ENCODE data around the gene L3MBTL4.

The L3MBTL4 gene

GRCh38 chr18:5955861-5956260 is 458.9 kb downstream of the L3MBTL4 start:
- FAIRE-seq = no peak
- no peak for TF ChIP-seq POLR2A (IDR thresholded peaks at IDR 0.05; ENCODE audit: low read depth, low read length)
- no peak for DNase-seq (ENCODE audit: insufficient read length, low spot score)

GRCh38 chr18:5951515-5952091 is 463.1 kb downstream of the L3MBTL4 start:
- FAIRE-seq (no peak), DNase-seq (ENCODE audit: insufficient read length, low spot score) (no peak)
- TF ChIP-seq POLR2A (IDR thresholded peaks at IDR 0.05; ENCODE audit: low read depth, low read length) = no peak

- FAIRE-seq = no peak
- DNase-seq (ENCODE audit: insufficient read length, low spot score) = no peak
- no peak for TF ChIP-seq POLR2A (IDR thresholded peaks at IDR 0.05; ENCODE audit: low read depth, low read length)
These were observed 465.9 kb downstream of the L3MBTL4 start for GRCh38 chr18:5948781-5949180.

GRCh38 chr18:5948237-5948636 is 466.5 kb downstream of the L3MBTL4 start:
- DNase-seq (ENCODE audit: insufficient read length, low spot score) = no peak
- TF ChIP-seq POLR2A (IDR thresholded peaks at IDR 0.05; ENCODE audit: low read depth, low read length) = no peak
- no peak for FAIRE-seq

GRCh38 chr18:5944448-5944847 is 470.3 kb downstream of the L3MBTL4 start:
- DNase-seq (ENCODE audit: insufficient read length, low spot score) = no peak
- TF ChIP-seq POLR2A (IDR thresholded peaks at IDR 0.05; ENCODE audit: low read depth, low read length) = no peak
- no peak for FAIRE-seq

- no peak for TF ChIP-seq POLR2A (IDR thresholded peaks at IDR 0.05; ENCODE audit: low read depth, low read length)
- DNase-seq (ENCODE audit: insufficient read length, low spot score) (no peak), FAIRE-seq (no peak)
These were observed 471.2 kb downstream of the L3MBTL4 start for GRCh38 chr18:5943514-5943913.

GRCh38 chr18:5942591-5942990 is 472.1 kb downstream of the L3MBTL4 start:
- TF ChIP-seq POLR2A (IDR thresholded peaks at IDR 0.05; ENCODE audit: low read depth, low read length) = no peak
- FAIRE-seq (no peak), DNase-seq (ENCODE audit: insufficient read length, low spot score) (no peak)

- TF ChIP-seq POLR2A (IDR thresholded peaks at IDR 0.05; ENCODE audit: low read depth, low read length) = no peak
- DNase-seq (ENCODE audit: insufficient read length, low spot score) (no peak), FAIRE-seq (no peak)
These were observed 472.8 kb downstream of the L3MBTL4 start for GRCh38 chr18:5941890-5942289.

- no peak for DNase-seq (ENCODE audit: insufficient read length, low spot score)
- FAIRE-seq = no peak
- no peak for TF ChIP-seq POLR2A (IDR thresholded peaks at IDR 0.05; ENCODE audit: low read depth, low read length)
These were observed 474.7 kb downstream of the L3MBTL4 start for GRCh38 chr18:5939801-5940667.

GRCh38 chr18:5937795-5938194 is 476.9 kb downstream of the L3MBTL4 start:
- TF ChIP-seq POLR2A (IDR thresholded peaks at IDR 0.05; ENCODE audit: low read depth, low read length) = no peak
- FAIRE-seq (no peak), DNase-seq (ENCODE audit: insufficient read length, low spot score) (no peak)

GRCh38 chr18:5937121-5937520 is 477.6 kb downstream of the L3MBTL4 start:
- no peak for TF ChIP-seq POLR2A (IDR thresholded peaks at IDR 0.05; ENCODE audit: low read depth, low read length)
- DNase-seq (ENCODE audit: insufficient read length, low spot score) = no peak
- FAIRE-seq = no peak

GRCh38 chr18:5930789-5931188 is 483.9 kb downstream of the L3MBTL4 start:
- TF ChIP-seq POLR2A (IDR thresholded peaks at IDR 0.05; ENCODE audit: low read depth, low read length) = no peak
- DNase-seq (ENCODE audit: insufficient read length, low spot score) (no peak), FAIRE-seq (no peak)

- FAIRE-seq (no peak), DNase-seq (ENCODE audit: insufficient read length, low spot score) (no peak)
- TF ChIP-seq POLR2A (IDR thresholded peaks at IDR 0.05; ENCODE audit: low read depth, low read length) = no peak
These were observed 496.4 kb downstream of the L3MBTL4 start for GRCh38 chr18:5918205-5918858.

- TF ChIP-seq POLR2A (IDR thresholded peaks at IDR 0.05; ENCODE audit: low read depth, low read length) = no peak
- DNase-seq (ENCODE audit: insufficient read length, low spot score) (no peak), FAIRE-seq (no peak)
These were observed 499.8 kb downstream of the L3MBTL4 start for GRCh38 chr18:5914951-5915350.
